Pons (tissue), 1 donor: ENCODE data around the gene STAC3.
A peak's percentile ranks its signal among the peaks of the same experiment; 100 is the strongest.

ENCODE experiments used
- DNase-seq: peaks from one replicate; pipeline ENCODE4 v3.0.0-alpha.2; 2016; ENCODE audit warnings: low spot score

Gene STAC3

DNA sequence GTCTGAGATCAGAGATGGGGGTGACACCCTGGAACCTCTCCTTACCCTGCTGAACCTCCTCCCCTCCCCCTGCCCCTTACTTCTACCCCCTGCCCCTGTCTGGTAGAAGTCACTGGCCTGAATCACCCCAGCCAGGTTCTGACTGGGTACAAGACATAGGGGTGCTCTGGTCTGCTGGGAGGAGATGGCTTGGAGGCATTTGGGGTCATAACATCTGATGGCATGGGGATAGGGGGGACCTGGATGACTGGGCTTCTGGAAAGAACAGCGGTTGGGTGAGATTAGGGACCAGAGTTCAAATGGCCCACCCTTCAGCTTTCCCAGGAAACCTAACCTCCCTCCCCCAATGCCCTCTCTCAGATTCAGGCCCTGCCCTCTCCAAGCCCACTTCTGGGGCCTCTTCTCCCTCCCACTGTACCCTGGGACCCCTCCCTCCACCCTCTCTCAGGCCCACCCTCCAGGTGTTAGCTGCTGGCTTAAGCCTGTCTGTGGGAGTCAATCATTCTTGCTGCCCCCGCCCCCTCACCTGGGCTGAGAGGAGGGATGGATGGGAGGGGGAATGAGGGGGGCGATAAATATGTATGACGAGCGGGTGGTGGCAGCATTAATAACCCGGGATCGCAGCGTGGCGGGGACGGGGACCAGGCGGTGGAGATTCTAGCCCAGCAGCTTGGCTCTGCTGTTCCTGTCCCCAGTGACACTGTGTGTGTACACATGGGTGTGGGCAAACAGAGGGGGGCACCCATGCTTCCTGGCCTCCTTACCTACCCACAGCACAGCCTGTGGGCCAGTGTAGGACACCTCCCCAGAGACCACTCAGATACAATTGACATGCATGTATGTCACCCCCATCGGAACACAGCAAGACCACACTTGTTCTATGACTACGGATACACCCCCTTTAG, 28.4 kb downstream of the STAC3 start:
- DNase-seq: no peak

- no peak for DNase-seq
Measured at GRCh38 chr12:57221169-57221917, 29.6 kb downstream of the STAC3 start.

DNA sequence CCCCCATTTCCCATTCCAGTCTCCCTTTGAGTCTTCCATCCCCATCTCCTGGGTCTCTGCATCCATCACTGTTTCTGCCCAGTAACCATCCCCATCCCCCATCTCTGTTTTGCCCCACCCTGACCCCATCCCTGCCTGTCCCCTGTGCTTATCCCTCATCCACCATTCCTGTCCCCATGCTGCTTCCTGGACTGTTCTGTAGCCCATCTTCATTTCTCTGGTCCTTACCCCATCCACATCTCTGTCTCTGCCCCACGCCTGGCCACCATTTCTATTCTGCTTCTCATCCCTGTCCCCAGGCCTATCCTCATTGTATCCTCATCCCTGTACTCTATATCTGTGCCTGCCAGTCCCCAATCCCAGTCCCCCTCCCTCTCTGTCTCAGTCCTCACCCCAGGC, 30.2 kb downstream of the STAC3 start:
- no peak for DNase-seq

DNA sequence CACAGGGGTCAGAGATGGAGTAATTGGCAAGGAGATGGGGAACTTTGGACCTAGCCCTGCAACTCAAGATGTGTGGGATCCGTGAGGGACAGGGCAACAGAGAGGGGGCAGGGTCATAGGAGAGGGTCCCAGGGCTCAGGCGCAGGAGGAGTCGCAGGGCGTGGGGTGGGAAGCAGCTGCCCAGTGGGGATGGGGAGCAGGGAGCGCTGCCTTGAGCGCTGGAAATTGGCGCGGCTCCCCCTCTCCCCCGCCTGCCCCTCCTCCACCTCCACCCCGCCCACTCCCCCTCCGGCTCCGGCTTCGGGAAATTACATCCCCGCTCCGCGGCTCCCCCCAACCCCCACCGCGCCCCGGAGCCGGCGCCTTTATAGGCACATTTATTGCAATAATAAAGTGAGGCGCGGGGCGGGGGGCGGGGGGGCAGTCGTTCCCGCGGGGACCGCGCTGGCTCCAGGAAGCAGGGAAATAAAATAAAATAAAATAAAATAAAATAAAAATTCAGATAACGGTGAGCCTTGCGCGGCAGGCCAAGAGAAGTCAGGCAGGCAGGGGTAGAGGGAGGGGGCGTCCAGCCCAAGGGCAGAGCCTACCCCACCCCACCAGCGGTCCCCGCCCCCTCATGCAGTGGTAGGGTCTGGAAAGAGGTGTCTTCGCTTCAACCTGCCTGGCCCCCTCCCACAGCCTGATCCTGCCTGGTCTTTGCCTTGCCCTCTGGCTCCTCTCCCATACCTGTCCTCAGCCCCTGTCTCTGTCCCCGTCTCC, 30.8 kb downstream of the STAC3 start:
- DNase-seq: no peak

- no peak for DNase-seq
Measured at GRCh38 chr12:57219205-57219992, 31.6 kb downstream of the STAC3 start.

GRCh38 chr12:57218030-57218853, 32.7 kb downstream of the STAC3 start:
- no peak for DNase-seq

DNA sequence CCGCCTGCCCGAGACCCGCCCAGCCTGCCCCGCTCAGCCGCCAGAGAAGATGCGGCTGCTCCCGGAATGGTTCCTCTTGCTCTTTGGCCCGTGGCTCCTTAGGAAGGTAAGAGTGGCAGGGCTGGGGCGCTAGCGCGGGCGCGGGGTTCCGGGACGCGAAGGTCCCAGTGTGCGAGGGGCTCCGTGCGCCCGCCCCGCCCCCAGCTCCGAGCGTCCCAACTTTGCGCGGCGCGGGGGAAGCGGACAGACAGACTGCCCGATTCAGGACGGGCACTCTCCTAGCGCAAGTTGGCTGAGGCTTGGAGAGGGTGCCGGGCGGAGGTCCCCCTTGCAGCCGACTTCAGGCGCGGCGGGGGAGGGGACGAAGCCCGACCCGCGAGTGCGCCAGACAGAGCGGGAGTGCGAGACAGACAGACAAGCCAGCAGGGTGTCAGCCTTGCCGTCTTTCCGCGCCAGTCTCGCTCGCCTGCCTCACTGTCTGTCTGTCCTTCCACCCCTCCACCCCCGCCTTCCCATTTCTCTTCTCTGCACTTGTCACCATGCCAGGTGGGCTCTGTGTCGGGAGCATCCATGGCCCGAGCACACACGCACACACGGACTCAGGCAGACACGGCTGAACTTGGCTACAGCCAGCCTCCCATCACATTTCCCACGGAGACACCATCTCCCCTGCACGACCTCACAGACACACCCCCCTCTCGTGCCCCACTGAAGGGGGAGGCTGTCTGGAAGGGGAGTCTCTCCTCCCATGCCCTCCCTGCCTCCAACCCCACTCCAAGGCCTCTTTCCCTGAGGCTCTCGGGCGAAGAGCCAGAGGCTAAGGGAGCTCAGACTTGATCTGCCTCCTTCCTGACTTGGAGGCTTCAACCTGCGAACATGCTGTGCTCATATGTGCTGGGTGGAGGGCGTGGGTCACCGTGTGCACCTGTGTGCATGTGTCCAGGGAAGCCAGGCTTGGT, 33.8 kb downstream of the STAC3 start:
- no peak for DNase-seq

DNA sequence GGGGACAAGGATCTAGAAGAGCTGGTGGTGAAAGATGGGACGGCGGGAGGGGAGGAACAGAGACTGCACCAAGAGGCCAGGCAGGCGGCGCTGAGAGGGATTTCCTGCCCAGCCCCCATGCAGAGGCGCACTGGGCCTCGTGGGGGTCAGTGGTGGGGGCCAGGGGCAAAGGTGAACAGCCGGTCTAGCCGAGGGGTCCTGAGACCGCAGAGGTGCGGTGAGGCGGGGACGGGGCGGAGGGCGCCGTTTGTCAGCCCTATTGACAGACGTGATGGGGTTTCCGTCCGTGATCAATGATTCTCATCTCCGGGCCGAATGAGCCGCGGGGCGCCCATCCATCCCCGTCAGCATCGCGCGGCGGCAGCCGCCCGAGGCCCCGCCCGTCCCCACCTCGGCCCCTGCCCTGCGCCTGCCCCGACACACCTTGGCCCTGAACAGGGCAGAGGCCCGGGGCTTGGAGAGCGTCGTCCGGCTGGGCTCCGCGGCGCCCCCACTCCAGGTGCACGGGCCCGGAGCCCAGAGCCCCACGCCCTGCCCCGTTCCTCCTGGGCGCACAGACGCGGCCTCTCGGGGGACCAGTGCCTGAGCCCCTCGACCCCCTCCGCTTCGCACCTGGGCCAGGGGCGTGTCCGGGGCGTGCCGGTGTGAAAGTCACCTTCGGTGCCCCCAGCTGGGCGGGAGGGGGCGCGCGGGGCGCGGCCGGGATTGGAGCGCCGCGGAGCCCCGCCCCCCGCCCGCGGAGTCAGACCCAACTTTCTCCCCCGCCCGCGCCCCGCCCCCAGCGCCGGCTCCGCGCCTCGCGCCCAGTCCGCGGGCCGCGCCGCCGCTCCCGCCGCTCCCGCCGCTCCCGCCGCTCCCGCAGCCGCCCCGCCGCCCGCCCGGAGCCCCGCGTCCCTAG, 34.7 kb downstream of the STAC3 start, which contains the start of gene NXPH4:
Gene NXPH4, plus strand, starts transcription at position 781 of the 898 bp plus-strand sequence. CDS start 176 bp downstream, outside the sequence.
- DNase-seq: no peak

DNA sequence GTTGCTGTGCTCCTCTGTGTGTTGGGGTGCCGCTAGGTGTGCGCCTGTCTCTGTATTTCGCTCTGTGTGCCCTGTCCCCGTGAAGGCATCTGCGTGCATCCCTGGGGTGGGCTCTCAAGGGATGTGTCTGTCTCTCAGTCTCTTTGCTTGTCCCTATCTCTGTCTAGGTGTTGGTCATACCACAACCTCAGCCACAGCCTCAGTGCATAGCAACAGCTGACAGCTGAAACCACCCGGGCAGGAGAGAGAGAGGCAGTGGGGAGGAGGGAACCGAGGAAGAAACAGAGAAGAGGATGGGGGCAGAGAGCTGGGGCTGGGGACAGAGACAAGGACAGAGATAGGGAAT, 35.3 kb downstream of the STAC3 start:
- no peak for DNase-seq

GRCh38 chr12:57215065-57215464, 35.9 kb downstream of the STAC3 start:
- no peak for DNase-seq

DNA sequence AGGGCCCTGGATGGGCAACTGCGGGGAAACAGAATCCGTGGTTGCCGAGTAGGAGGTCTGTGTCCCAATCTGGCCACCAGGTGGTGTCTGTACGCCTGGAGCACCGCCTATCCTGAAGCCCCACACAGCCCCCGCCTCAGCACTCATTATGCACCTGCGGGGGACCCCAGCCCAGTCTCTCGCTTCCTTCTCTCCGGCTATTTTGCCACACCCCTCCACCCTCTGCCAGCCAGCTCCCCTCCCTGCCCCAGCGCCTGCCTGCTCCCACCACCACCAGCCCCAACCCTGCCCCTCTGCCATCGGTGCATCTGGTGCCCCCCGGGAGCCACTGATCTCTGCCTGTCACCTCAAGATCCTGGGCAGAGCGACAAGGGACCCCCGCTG, 36.6 kb downstream of the STAC3 start:
- no peak for DNase-seq

DNA sequence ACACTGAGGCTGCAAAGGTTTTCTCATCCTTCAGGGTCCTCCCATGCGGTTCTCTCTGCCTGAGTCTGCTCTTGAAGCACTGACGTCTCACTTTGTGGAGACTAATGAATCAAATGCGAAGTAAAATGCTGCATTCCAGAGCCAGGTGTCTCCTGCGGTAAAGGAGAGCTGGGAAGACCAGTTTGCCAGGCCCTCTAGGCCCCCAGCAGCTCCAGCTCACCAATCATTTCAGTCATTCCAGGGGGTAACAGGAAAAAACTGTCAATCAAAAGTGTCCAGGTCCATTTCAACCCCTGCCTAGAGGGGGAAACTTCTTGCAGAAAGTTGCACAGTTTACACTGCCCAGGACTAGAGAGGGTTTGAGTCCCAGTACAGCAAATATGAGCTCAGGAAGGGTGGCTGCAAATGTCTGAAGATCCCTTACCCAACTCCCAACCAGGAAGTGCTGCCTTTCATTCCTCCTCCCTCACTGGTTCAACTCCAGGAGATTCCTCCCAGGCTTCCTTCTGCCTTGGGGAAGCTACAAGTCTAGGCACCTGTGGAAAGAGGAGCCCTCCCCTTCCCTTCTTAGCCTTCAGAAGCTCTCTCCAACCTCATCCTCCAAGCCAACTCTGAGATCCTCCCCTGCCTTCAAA, 37.1 kb downstream of the STAC3 start:
- no peak for DNase-seq

DNA sequence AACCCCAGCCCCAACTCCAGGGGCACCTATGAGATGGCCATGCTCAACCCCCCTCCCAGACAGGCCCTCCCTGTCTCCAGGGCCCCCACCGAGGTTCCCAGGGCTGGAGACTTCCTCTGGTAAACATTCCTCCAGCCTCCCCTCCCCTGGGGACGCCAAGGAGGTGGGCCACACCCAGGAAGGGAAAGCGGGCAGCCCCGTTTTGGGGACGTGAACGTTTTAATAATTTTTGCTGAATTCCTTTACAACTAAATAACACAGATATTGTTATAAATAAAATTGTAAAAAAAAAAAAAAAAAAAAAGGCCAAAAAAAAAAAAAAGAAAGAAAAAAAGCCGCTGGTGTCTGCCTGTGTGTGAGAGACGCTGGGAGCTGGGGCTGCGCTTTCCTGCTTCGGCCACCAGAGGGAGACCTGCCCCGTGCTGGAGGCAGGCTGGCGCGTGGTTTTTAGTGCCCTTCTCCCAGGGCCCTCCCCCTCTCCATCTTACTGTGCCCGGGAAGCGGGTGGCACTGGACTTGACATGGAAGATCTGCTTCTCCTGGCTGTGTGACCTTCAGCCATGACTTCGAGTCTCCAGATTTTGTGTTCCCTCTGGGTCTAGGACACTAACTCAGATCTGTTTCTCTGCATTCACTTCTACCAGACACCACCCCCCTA, 37.8 kb downstream of the STAC3 start:
- DNase-seq: peak; percentile 78

DNA sequence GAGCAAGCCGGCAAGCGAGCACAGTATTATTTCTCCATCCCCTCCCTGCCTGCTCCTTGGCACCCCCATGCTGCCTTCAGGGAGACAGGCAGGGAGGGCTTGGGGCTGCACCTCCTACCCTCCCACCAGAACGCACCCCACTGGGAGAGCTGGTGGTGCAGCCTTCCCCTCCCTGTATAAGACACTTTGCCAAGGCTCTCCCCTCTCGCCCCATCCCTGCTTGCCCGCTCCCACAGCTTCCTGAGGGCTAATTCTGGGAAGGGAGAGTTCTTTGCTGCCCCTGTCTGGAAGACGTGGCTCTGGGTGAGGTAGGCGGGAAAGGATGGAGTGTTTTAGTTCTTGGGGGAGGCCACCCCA, 38.3 kb downstream of the STAC3 start:
- no peak for DNase-seq

DNA sequence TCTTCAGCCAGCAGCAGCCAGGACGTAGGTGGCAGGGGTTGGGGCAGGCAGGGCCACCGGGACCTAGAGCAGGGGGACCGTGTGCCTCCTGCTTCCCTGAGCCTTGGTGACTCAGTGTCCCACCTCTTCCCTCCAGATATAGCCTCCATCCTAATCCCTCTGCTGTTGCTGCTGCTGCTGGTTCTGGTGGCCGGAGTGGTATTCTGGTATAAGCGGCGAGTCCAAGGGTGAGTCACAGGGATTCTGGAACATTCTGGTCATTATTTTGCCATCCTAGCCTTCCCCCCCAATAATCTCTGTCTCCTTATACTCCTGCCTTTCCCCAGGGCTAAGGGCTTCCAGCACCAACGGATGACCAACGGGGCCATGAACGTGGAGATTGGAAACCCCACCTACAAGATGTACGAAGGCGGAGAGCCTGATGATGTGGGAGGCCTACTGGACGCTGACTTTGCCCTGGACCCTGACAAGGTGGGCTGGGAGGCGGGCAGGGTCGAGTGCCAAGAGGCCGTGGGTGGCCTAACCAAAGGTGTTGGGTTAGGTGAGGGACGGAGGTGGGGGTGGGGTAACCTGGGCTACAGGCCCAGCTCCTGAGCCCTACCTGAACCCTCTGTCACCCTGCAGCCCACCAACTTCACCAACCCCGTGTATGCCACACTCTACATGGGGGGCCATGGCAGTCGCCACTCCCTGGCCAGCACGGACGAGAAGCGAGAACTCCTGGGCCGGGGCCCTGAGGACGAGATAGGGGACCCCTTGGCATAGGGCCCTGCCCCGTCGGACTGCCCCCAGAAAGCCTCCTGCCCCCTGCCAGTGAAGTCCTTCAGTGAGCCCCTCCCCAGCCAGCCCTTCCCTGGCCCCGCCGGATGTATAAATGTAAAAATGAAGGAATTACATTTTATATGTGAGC, 38.9 kb downstream of the STAC3 start:
- no peak for DNase-seq

- DNase-seq: no peak
Measured at GRCh38 chr12:57210926-57211692, 39.9 kb downstream of the STAC3 start.
